ENCODE results near the gene LPCAT4. TPM values are rescaled to one million over a fixed set of nuclear protein-coding genes. Genes with fewer than 3 reads are reported as not detected.
"Not testable (repeated sequence)": the region's sequence is repeated elsewhere in the genome, so short reads cannot be mapped to it uniquely, and the experiment has no call there.

Gene LPCAT4
- total RNA-seq, 1 donor = 19.9 TPM

GRCh38 chr15:34349769-34350168 lies 17.2 kb downstream of the LPCAT4 start:
- DNase-seq (ENCODE audit: low read depth) = no peak
- TF ChIP-seq CTCF (IDR thresholded peaks at IDR 0.05; ENCODE audit: insufficient read depth, low read depth, low read length) = no peak
- H3K4me3 ChIP-seq (ENCODE audit: low read depth, low read length) = no peak overlapping the region

GRCh38 chr15:34348735-34349300 lies 18.2 kb downstream of the LPCAT4 start:
- H3K4me3 ChIP-seq (ENCODE audit: low read depth, low read length) = no peak overlapping the region
- TF ChIP-seq CTCF (IDR thresholded peaks at IDR 0.05; ENCODE audit: insufficient read depth, low read depth, low read length) = no peak
- no peak for DNase-seq (ENCODE audit: low read depth)

DNA sequence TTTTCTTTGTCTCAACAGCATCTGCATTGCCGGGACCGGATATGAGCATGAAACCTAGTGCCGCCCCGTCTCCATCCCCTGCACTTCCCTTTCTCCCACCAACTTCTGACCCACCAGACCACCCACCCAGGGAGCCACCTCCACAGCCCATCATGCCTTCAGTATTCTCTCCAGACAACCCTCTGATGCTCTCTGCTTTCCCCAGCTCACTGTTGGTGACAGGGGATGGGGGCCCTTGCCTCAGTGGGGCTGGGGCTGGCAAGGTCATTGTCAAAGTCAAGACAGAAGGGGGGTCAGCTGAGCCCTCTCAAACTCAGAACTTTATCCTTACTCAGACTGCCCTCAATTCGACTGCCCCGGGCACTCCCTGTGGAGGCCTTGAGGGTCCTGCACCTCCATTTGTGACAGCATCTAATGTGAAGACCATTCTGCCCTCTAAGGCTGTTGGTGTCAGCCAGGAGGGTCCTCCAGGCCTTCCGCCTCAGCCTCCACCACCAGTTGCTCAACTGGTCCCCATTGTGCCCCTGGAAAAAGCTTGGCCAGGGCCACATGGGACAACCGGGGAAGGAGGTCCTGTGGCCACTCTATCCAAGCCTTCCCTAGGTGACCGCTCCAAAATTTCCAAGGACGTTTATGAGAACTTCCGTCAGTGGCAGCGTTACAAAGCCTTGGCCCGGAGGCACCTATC lies 18.9 kb downstream of the LPCAT4 start:
- DNase-seq (ENCODE audit: low read depth) = no peak
- no peak for TF ChIP-seq CTCF (IDR thresholded peaks at IDR 0.05; ENCODE audit: insufficient read depth, low read depth, low read length)
- H3K4me3 ChIP-seq (ENCODE audit: low read depth, low read length) = no peak overlapping the region

- DNase-seq (ENCODE audit: low read depth) = peak; percentile 94
- peak; percentile 83 for TF ChIP-seq CTCF (IDR thresholded peaks at IDR 0.05; ENCODE audit: insufficient read depth, low read depth, low read length)
- H3K4me3 ChIP-seq (ENCODE audit: low read depth, low read length) = peak within 1 kb of the TSS; percentile 80
Observed at GRCh38 chr15:34342737-34343575, 24.0 kb downstream of the LPCAT4 start, which contains the start of the genes NOP10 and NUTM1. NOP10 (minus strand) TSS chr15:34343136; CDS start chr15:34343073, 63 bp downstream. NUTM1 (plus strand) TSS chr15:34343315; CDS start chr15:34343697, 382 bp downstream.

DNA sequence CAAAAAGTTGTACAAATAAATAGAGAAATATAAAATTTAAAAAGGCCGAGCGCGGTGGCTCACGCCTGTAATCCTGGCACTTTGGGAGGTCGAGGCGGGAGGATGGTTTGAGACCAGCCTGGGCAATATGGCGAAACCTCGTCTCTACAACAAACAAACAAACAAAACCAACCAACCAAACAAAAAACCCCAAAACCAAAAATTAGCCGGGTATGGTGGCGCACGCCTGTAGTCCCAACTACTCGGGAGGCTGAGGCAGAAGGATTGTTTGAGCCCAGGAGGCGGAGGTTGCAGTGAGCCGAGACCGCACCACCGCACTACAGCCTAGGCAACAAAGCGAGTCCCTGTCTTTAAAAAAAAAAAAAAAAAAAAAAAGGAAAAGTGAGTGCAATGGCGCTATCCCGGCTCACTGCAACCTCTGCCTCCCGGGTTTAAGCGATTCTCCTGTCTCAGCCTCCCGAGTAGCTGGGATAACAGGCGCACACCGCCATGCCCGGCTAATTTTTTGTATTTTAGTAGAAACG lies 24.7 kb downstream of the LPCAT4 start:
- not testable (repeated sequence) for DNase-seq (ENCODE audit: low read depth)
- H3K4me3 ChIP-seq (ENCODE audit: low read depth, low read length) = peak overlapping the region; percentile 80

DNA sequence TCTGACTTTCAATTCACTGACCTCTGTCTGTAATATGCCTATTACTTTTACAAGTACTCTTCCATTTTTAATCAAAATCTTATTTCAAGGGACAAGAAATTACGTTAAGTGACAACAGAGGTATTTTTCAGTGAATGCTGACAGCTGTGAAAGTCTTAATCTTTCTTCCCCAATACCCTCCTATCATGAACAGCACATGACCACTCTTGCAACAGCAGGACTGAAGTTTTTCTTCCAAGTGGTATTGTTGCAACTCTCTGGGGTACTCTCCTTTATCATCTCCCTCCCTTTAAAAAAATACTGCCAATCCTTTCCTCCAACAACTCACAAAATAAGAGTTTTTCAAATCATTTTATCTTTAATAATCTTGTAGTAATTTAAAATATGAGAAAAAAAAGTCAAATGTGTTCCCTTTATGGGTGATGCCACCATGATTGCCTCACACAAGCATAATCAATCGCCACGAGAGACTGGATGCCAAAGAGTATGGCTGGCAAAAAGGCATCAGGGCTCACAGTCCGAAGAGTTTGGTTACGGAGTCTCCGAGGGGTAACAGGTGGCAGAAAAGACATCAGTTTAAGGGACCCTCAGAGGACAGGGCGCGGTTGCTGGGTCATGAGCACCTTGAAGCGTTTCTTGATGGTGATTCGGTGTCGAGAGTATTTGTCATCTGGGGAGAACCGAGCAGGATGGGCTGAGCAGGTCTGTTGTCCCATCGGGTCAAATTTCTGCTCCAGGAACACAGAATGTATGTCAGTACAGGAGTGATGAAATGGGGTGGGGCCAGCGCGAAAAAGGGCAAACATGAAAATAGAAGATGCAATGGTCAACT lies 25.4 kb downstream of the LPCAT4 start:
- peak overlapping the region; percentile 80 for H3K4me3 ChIP-seq (ENCODE audit: low read depth, low read length)
- TF ChIP-seq CTCF (IDR thresholded peaks at IDR 0.05; ENCODE audit: insufficient read depth, low read depth, low read length) = no peak

More for the DNA sequence above, 25.4 kb downstream of the LPCAT4 start:
- DNase-seq (ENCODE audit: low read depth) = no peak
